Measurements from ENCODE around the gene MAP7D1. TPM values are rescaled to one million over a fixed set of nuclear protein-coding genes. Genes with fewer than 3 reads are reported as not detected.
"Not testable (repeated sequence)": the region's sequence is repeated elsewhere in the genome, so short reads cannot be mapped to it uniquely, and the experiment has no call there.

Gene MAP7D1
- total and polyA plus RNA-seq, 4 experiments from 2014 or later, result 4.1 to 222 (median 145) TPM

- Mint-ChIP-seq H3K36me3 (peaks cover 29 to 50% of the 10 kb centered on the region in 2 donors), H3K4me1 (peaks cover 36 to 68% (median 48%) of the 10 kb centered on the region in 4 donors), H3K27ac (peak overlapping the region in 2 of 7 donors; percentile 30 to 62)
- H3K9me3 ChIP-seq (ENCODE audit: control insufficient read depth in 1 of 2, low read length in 2 of 2); H3K27me3 ChIP-seq (ENCODE audit: insufficient read depth, low read length); H3K4me3 ChIP-seq (ENCODE audit: low read length in 2 of 2); H3K9me3 Mint-ChIP-seq; intact Hi-C loops (cut with micrococcal nuclease); H3K27me3 Mint-ChIP-seq; H3K4me3 Mint-ChIP-seq; DNase-seq; CTCF ChIA-PET (ENCODE audit: partially characterized antibody); H3K27ac ChIP-seq (ENCODE audit: low read depth, low read length); POLR2A ChIA-PET (ENCODE audit: partially characterized antibody): not testable (repeated sequence)
- H3K36me3 ChIP-seq (ENCODE audit: insufficient read depth, low read length), result peaks cover 27% of the 10 kb centered on the region
- H3K4me1 ChIP-seq (ENCODE audit: insufficient read depth, low read length), result peaks cover 70% of the 10 kb centered on the region
Measured at GRCh38 chr1:36230279-36230678, 74.3 kb downstream of the MAP7D1 start.

Other genes with a start within 250 kb of the MAP7D1 start
- 10 to 100 TPM; 45.6 to 47.3 TPM for gene AGO3, start 225.1 kb upstream of the MAP7D1 start, total RNA-seq
- gene AGO3, start 225.1 kb upstream of the MAP7D1 start, polyA plus RNA-seq, result 10 to 100 TPM; 11.2 to 13.4 TPM
- gene TEKT2, start 72.1 kb upstream of the MAP7D1 start, total RNA-seq, result not detected
- gene TEKT2, start 72.1 kb upstream of the MAP7D1 start, polyA plus RNA-seq, result not detected
- 10 to 100 TPM; 26.7 to 28.6 TPM for gene ADPRS, start 67.3 kb upstream of the MAP7D1 start, total RNA-seq
- 10 to 100 TPM; 25.7 to 31.5 TPM for gene ADPRS, start 67.3 kb upstream of the MAP7D1 start, polyA plus RNA-seq
- under 1 TPM; 0.25 to 0.26 TPM for gene COL8A2, start 30.9 kb upstream of the MAP7D1 start, total RNA-seq
- not detected for gene COL8A2, start 30.9 kb upstream of the MAP7D1 start, polyA plus RNA-seq
- 10 to 100 TPM; 51.8 to 56.4 TPM for gene TRAPPC3, start 6.7 kb upstream of the MAP7D1 start, total RNA-seq
- 100 to 1,000 TPM; 107 to 190 TPM for gene TRAPPC3, start 6.7 kb upstream of the MAP7D1 start, polyA plus RNA-seq
- gene THRAP3, start 68.3 kb downstream of the MAP7D1 start, total RNA-seq, result 100 to 1,000 TPM; 127 to 130 TPM
- 10 to 100 TPM; 58.5 to 98.6 TPM for gene THRAP3, start 68.3 kb downstream of the MAP7D1 start, polyA plus RNA-seq
- gene SH3D21, start 150.2 kb downstream of the MAP7D1 start, total RNA-seq, result 1 to 10 TPM; 3.2 to 3.3 TPM
- gene SH3D21, start 150.2 kb downstream of the MAP7D1 start, polyA plus RNA-seq, result not detected
- gene EVA1B, start 167.5 kb downstream of the MAP7D1 start, total RNA-seq, result 1 to 10 TPM; 6.3 to 7.3 TPM
- gene EVA1B, start 167.5 kb downstream of the MAP7D1 start, polyA plus RNA-seq, result 1 to 10 TPM; 5.2 to 8.1 TPM
- 10 to 100 TPM; 52.2 to 57.4 TPM for gene STK40, start 229.8 kb downstream of the MAP7D1 start, total RNA-seq
- gene STK40, start 229.8 kb downstream of the MAP7D1 start, polyA plus RNA-seq, result 10 to 100 TPM; 26.6 to 49.7 TPM
- 10 to 100 TPM; 51.0 to 53.0 TPM for gene LSM10, start 241.7 kb downstream of the MAP7D1 start, total RNA-seq
- 100 to 1,000 TPM; 112 to 187 TPM for gene LSM10, start 241.7 kb downstream of the MAP7D1 start, polyA plus RNA-seq

All from CD4-positive, alpha-beta memory T cell (primary cell).